ENCODE results near the gene TENM4.
"Not testable (repeated sequence)": the region's sequence is repeated elsewhere in the genome, so short reads cannot be mapped to it uniquely, and the experiment has no call there.

The TENM4 gene

GRCh38 chr11:78643676-78644056 lies 797.2 kb downstream of the TENM4 start:
- DNase-seq = no peak

GRCh38 chr11:78642979-78643675 lies 797.7 kb downstream of the TENM4 start:
- DNase-seq = no peak

GRCh38 chr11:78641541-78641940 lies 799.3 kb downstream of the TENM4 start:
- DNase-seq = no peak

GRCh38 chr11:78638704-78639380 lies 802.0 kb downstream of the TENM4 start:
- DNase-seq = no peak

- not testable (repeated sequence) for DNase-seq
Observed at GRCh38 chr11:78637527-78637926, 803.3 kb downstream of the TENM4 start.

- no peak for DNase-seq
Observed at GRCh38 chr11:78635814-78636506, 804.9 kb downstream of the TENM4 start.

- no peak for DNase-seq
Observed at GRCh38 chr11:78633516-78634310, 807.1 kb downstream of the TENM4 start.

GRCh38 chr11:78630561-78631303 lies 810.1 kb downstream of the TENM4 start:
- DNase-seq = no peak

GRCh38 chr11:78630155-78630554 lies 810.7 kb downstream of the TENM4 start:
- no peak for DNase-seq

- no peak for DNase-seq
Observed at GRCh38 chr11:78622666-78623065, 818.2 kb downstream of the TENM4 start.

GRCh38 chr11:78620159-78620558 lies 820.7 kb downstream of the TENM4 start:
- DNase-seq = no peak

- DNase-seq = no peak
Observed at GRCh38 chr11:78615724-78616123, 825.1 kb downstream of the TENM4 start.

- no peak for DNase-seq
Observed at GRCh38 chr11:78613378-78613813, 827.4 kb downstream of the TENM4 start.

GRCh38 chr11:78612721-78613377 lies 828.0 kb downstream of the TENM4 start:
- no peak for DNase-seq

- not testable (repeated sequence) for DNase-seq
Observed at GRCh38 chr11:78609321-78609720, 831.5 kb downstream of the TENM4 start.

- no peak for DNase-seq
Observed at GRCh38 chr11:78607696-78608095, 833.1 kb downstream of the TENM4 start.

GRCh38 chr11:78606667-78607066 lies 834.2 kb downstream of the TENM4 start:
- no peak for DNase-seq

GRCh38 chr11:78605296-78605695 lies 835.5 kb downstream of the TENM4 start:
- DNase-seq = no peak

GRCh38 chr11:78603792-78604191 lies 837.0 kb downstream of the TENM4 start:
- no peak for DNase-seq

Measured in activated effector memory CD4-positive, alpha-beta T cell treated with anti-CD3 and anti-CD28 coated beads, Interleukin-2, amount 50 U/mL, for 16 hours (primary cell).